Esophagus (tissue), 2 donors: ENCODE measurements around the gene M1AP. TPM values are rescaled to one million over a fixed set of nuclear protein-coding genes. Genes with fewer than 3 reads are reported as not detected.
A peak's percentile ranks its signal among the peaks of the same experiment; 100 is the strongest.

Experiments used
- H3K27ac ChIP-seq, 2 donors: one replicate each; pipeline ENCODE4 v1.5.1; 2013; ENCODE audit warnings: low read depth in 2 of 2, mild to moderate bottlenecking in 2 of 2, inconsistent platforms in 1 of 2, low read length in 1 of 2, moderate library complexity in 1 of 2
- H3K27me3 ChIP-seq, 2 donors: one replicate each; pipeline ENCODE4 v1.6.1; 2013; ENCODE audit warnings: low read length in 2 of 2, control low read depth in 1 of 2, mild to moderate bottlenecking in 1 of 2; ENCODE audit not compliant: insufficient read depth in 2 of 2, control insufficient read depth in 1 of 2
- H3K36me3 ChIP-seq, 2 donors: one replicate each; pipeline ENCODE4 v1.6.1; 2013; ENCODE audit warnings: low read length in 1 of 2; ENCODE audit not compliant: control insufficient read depth in 2 of 2, insufficient read depth in 2 of 2
- H3K4me1 ChIP-seq, 2 donors: one replicate each; pipeline ENCODE4 v1.6.1; 2013; ENCODE audit warnings: low read length in 1 of 2; ENCODE audit not compliant: control insufficient read depth in 2 of 2, insufficient read depth in 2 of 2
- H3K4me3 ChIP-seq, 2 donors: one replicate each; pipeline ENCODE4 v1.5.1; 2013; ENCODE audit warnings: low read length in 2 of 2, mild to moderate bottlenecking in 2 of 2, low read depth in 1 of 2, moderate library complexity in 1 of 2
- H3K9me3 ChIP-seq, 2 donors: one replicate each; pipeline ENCODE4 v1.6.1; 2013; ENCODE audit warnings: mild to moderate bottlenecking in 2 of 2, low read depth in 1 of 2, low read length in 1 of 2, moderate library complexity in 1 of 2; ENCODE audit not compliant: control insufficient read depth in 2 of 2, insufficient read depth in 1 of 2
- WGBS, 2 donors: extraction: QIAGEN DNeasy Blood & Tissue Kit; methylation state at CpG; one replicate each; pipeline ENCODE4 v1.1.7; 2013; 5-methylcytosine and 5-hydroxymethylcytosine counted together
- polyA plus RNA-seq, 2 donors: library from polyadenylated mRNA; stranded (reverse); fragments of 200-250 nt; gene quantifications; one replicate each; pipeline ENCODE4 v1.2.3, GENCODE V29; 2013
- donor health status: healthy with polysubstance abuse.
- donor health status: Bipolar disorder and iron deficiency.

The M1AP gene
- polyA plus RNA-seq, 2 donors: 0.04 to 0.10 TPM

- Histone ChIP-seq H3K27ac (no peak overlapping the region), H3K27me3 (no peaks in the 10 kb centered on the region), H3K4me3 (no peak overlapping the region), H3K4me1 (peaks cover 0 to 2% of the 10 kb centered on the region in 2 donors), H3K36me3 (no peaks in the 10 kb centered on the region), H3K9me3 (no peaks in the 10 kb centered on the region)
- whole genome bisulfite sequencing, 2 donors: 95 to 97% methylated on average over 2 of the region's 2 CpGs
Measured at GRCh38 chr2:74658516-74658915, 10.4 kb upstream of the M1AP start.

DNA sequence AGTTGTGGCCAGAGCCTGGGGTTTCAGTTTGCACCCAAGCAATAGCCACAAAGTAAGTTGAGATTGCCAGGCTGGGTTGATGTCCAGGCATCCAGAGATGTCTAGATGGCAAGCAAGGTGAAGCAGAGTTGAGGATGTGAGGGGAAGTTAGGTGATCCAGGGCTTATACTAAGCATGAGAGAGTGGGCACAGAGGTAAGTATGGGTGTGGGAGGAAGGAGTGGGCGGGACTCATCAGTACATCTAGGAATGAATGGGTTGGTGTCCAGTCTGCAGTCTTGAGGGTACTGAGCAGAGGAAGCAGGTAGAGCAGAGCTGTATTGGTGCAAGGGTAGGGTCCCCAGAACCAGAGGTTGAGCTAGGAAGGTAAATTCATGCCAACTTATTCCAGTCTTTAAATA, 7.4 kb upstream of the M1AP start:
- 95 to 98% methylated on average over 1 of the region's 1 CpG for WGBS, 2 donors
- no peaks in the 10 kb centered on the region for H3K9me3 ChIP-seq

DNA sequence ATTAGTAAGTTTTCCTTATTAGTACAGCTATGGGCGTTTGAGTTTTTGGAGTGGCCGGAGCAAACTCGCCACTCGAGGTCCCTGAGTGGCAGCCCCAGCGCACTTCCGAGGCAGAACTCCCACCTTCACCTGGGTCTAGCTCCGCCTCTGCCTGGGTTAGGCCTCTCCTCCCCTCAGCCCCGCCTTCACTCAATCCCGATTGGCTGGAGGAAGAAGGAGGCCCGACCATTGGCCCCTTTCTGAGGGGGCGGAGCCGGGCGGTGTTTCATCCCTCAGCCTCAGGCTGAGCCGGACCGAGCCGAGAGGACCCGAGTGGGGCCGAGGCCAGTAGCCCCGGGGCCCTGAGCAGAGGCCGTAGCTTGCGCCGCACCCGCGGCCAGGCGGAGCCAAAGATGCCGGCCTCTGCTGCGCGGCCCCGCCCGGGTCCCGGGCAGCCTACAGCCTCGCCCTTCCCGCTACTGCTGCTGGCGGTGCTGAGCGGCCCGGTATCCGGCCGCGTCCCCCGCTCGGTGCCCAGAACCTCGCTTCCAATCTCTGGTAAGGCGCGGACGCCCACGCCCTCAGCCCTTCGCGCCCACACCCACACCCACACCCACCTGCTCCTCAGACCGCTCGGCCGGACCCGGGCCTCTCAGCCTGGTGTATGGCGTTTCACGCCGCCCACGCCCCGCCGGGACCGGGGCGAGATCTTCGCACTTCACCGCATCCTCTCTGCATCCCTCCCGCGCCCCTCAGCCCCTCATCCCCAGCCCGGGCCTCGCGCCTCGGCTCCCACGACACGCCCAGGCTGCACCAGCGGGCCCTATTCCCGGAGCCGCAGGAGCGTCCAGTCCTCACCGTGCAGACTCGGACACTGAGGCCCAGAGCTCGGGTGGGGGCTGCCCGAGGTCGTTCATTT, 6.1 kb upstream of the M1AP start, which contains the start of gene SEMA4F:
Gene SEMA4F (plus strand): TSS at position 263 of the 898 bp plus-strand sequence. CDS start 130 bp downstream, at position 393.
- Histone ChIP-seq H3K27me3 (peaks cover 0 to 3% of the 10 kb centered on the region in 2 donors), H3K4me3 (peak within 1 kb of the TSS; percentile 63 to 64), H3K27ac (no peak within 1 kb of the TSS), H3K9me3 (no peaks in the 10 kb centered on the region), H3K36me3 (no peaks in the 10 kb centered on the region), H3K4me1 (peaks cover 0 to 2% of the 10 kb centered on the region in 2 donors)
- WGBS, 2 donors: 1 to 2% methylated on average over 64 to 79 of the region's 79 CpGs

More for the DNA sequence above, 7.4 kb upstream of the M1AP start:
- Histone ChIP-seq H3K4me1 (peaks cover 0 to 2% of the 10 kb centered on the region in 2 donors), H3K4me3 (no peak overlapping the region), H3K36me3 (no peaks in the 10 kb centered on the region), H3K27ac (no peak overlapping the region), H3K27me3 (no peaks in the 10 kb centered on the region)

GRCh38 chr2:74653589-74653984, 5.5 kb upstream of the M1AP start:
- Histone ChIP-seq H3K27me3 (peaks cover 0 to 4% of the 10 kb centered on the region in 2 donors), H3K9me3 (no peaks in the 10 kb centered on the region), H3K36me3 (no peaks in the 10 kb centered on the region), H3K4me1 (peaks cover 0 to 2% of the 10 kb centered on the region in 2 donors), H3K27ac (no peak overlapping the region), H3K4me3 (peak overlapping the region; percentile 63 to 64)
- 7 to 9% methylated on average over 15 of the region's 15 CpGs for WGBS, 2 donors

GRCh38 chr2:74646834-74647482, 1.2 kb downstream of the M1AP start:
- no peaks in the 10 kb centered on the region for H3K36me3 ChIP-seq
- no peak overlapping the region for H3K4me3 ChIP-seq
- peaks cover 0 to 8% of the 10 kb centered on the region in 2 donors for H3K27me3 ChIP-seq
- H3K4me1 ChIP-seq: no peaks in the 10 kb centered on the region
- WGBS, 2 donors: 93 to 95% methylated on average over 13 of the region's 13 CpGs
- H3K9me3 ChIP-seq: no peaks in the 10 kb centered on the region
- H3K27ac ChIP-seq: no peak overlapping the region

DNA sequence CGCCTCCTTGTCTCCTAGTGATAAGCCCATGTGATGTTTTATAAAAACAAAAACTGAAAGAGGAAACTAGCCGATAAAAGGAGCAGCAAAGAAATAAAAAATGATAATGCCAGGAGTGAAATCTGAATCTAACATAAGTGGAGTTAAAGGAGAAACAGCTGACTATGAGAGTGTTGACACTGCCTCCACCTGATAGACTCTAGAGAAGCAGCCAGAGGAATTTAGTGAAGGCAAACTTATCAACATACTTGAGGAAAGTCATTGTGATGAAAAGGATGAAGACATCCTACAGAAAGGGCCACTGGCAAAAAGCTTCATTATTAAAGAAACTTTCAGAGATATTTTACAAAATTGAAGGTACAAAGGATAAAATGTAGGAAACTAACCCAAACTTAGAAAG, 1.9 kb downstream of the M1AP start:
- H3K27me3 ChIP-seq: peaks cover 0 to 8% of the 10 kb centered on the region in 2 donors

DNA sequence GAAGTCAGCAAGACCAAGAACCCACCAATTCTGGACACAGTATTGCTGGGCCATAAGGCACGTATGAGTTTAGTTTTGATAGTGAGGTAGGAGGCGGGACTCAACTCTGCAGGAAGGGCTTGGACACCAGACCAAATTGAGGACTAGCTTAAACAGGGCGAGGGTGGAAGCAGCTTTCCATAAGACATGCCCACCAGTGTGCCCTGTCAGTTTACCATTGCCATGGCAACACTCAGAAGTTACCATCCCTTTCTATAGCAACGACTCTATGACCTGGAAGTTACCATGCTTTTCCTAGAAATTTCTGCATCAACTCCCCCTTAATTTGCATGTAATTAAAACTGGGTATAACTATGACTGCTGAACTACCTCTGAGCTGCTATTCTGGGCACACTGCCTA, 2.8 kb downstream of the M1AP start:
- no peaks in the 10 kb centered on the region for H3K9me3 ChIP-seq
- H3K4me1 ChIP-seq: no peaks in the 10 kb centered on the region
- H3K27ac ChIP-seq: no peak overlapping the region
- WGBS, 2 donors: 74 to 80% methylated on average over 4 of the region's 4 CpGs
- no peak overlapping the region for H3K4me3 ChIP-seq
- H3K36me3 ChIP-seq: no peaks in the 10 kb centered on the region
- peaks cover 0 to 8% of the 10 kb centered on the region in 2 donors for H3K27me3 ChIP-seq

More for the DNA sequence above, 1.9 kb downstream of the M1AP start:
- H3K4me3 ChIP-seq: no peak overlapping the region
- H3K4me1 ChIP-seq: no peaks in the 10 kb centered on the region
- H3K36me3 ChIP-seq: no peaks in the 10 kb centered on the region
- no peak overlapping the region for H3K27ac ChIP-seq
- 64 to 71% methylated on average over 2 of the region's 2 CpGs for WGBS, 2 donors
- no peaks in the 10 kb centered on the region for H3K9me3 ChIP-seq

GRCh38 chr2:74639550-74639949, 8.6 kb downstream of the M1AP start:
- H3K4me1 ChIP-seq: no peaks in the 10 kb centered on the region
- no peaks in the 10 kb centered on the region for H3K9me3 ChIP-seq
- H3K4me3 ChIP-seq: no peak overlapping the region
- no peaks in the 10 kb centered on the region for H3K36me3 ChIP-seq
- 65 to 74% methylated on average over 2 of the region's 2 CpGs for WGBS, 2 donors
- no peak overlapping the region for H3K27ac ChIP-seq
- H3K27me3 ChIP-seq: no peaks in the 10 kb centered on the region

DNA sequence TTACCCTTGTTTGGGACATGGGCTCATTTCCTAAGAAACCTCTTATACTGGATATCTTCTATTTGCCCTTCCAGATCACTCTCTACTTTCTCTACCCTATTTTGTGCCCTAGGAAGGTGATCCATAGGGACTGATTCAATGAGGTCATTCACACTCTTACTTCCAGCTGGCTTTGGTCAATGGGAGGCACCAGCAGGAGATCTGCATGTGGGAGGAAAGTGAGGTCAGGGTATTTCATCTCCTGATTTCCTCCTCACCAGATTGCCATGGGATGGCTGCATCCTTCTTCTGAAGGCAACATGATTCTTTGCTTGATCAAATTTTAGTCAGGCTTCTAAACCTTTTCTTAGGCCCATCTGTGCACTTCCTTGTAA, 15.2 kb downstream of the M1AP start:
- Histone ChIP-seq H3K27me3 (no peaks in the 10 kb centered on the region), H3K4me3 (no peak overlapping the region), H3K9me3 (no peaks in the 10 kb centered on the region), H3K36me3 (no peaks in the 10 kb centered on the region), H3K27ac (no peak overlapping the region), H3K4me1 (peaks cover 0 to 3% of the 10 kb centered on the region in 2 donors)
